GM12864 (cell line): Measurements from ENCODE around the gene IGLL5.
"Not testable (repeated sequence)": the region's sequence is repeated elsewhere in the genome, so short reads cannot be mapped to it uniquely, and the experiment has no call there.

Experiments used
- DNase-seq: peaks from one replicate; pipeline ENCODE4 v3.0.0-alpha.2; 2011; ENCODE audit warnings: low read depth
- H3K4me3 ChIP-seq: 2 replicates; pipeline ENCODE4 v1.5.1; 2011; ENCODE audit warnings: mild to moderate bottlenecking, low read depth, low read length, control low read depth
- TF ChIP-seq, protein P1 (sequence below): IDR thresholded peaks from 2 replicates; pipeline ENCODE4 v1.5.1; 2011; ENCODE audit warnings: low read depth, mild to moderate bottlenecking, moderate library complexity, low read length, control low read depth, inconsistent platforms; ENCODE audit errors: missing control alignments

IGLL5 gene

GRCh38 chr22:22893891-22894739, 6.5 kb downstream of the IGLL5 start:
- no peak for DNase-seq

DNA sequence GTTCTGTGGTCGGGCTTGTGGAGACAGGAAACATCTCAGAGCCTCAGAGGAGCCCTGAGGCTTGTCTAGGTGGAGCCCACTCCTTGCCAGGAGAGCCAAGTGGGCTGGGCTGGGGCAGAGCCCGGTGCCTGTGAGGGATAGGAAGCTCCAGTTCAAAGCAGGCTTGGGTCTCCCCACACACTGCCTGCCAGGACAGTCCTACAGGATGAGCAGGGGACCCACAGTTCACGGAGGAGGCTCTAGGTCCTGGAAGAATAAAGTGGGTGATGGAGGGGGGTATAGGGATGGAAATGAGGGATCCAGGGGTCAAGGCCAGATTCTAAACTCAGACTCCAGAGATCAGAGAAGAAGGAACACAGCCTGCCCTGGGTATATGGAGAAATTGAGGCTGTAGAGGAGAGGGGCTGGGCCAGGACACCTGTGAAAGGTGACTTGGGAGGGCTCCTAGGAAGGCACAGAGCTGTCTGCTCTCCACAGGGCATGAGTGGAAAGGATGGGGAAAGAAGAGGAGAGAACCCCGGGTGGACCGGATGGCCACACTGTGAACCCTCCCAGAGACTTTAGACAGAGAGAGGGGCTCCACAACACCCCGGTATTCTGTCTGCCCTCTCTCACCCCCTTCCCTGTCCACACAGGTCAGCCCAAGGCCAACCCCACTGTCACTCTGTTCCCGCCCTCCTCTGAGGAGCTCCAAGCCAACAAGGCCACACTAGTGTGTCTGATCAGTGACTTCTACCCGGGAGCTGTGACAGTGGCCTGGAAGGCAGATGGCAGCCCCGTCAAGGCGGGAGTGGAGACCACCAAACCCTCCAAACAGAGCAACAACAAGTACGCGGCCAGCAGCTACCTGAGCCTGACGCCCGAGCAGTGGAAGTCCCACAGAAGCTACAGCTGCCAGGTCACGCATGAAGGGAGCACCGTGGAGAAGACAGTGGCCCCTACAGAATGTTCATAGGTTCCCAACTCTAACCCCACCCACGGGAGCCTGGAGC, 7.4 kb downstream of the IGLL5 start:
- no peak for DNase-seq
- TF ChIP-seq, protein P1, sequence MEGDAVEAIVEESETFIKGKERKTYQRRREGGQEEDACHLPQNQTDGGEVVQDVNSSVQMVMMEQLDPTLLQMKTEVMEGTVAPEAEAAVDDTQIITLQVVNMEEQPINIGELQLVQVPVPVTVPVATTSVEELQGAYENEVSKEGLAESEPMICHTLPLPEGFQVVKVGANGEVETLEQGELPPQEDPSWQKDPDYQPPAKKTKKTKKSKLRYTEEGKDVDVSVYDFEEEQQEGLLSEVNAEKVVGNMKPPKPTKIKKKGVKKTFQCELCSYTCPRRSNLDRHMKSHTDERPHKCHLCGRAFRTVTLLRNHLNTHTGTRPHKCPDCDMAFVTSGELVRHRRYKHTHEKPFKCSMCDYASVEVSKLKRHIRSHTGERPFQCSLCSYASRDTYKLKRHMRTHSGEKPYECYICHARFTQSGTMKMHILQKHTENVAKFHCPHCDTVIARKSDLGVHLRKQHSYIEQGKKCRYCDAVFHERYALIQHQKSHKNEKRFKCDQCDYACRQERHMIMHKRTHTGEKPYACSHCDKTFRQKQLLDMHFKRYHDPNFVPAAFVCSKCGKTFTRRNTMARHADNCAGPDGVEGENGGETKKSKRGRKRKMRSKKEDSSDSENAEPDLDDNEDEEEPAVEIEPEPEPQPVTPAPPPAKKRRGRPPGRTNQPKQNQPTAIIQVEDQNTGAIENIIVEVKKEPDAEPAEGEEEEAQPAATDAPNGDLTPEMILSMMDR, result no peak
- H3K4me3 ChIP-seq, result no peak overlapping the region

More at GRCh38 chr22:22893891-22894739, 6.5 kb downstream of the IGLL5 start:
- TF ChIP-seq, protein P1, result no peak
- peak overlapping the region; percentile 39 for H3K4me3 ChIP-seq

DNA sequence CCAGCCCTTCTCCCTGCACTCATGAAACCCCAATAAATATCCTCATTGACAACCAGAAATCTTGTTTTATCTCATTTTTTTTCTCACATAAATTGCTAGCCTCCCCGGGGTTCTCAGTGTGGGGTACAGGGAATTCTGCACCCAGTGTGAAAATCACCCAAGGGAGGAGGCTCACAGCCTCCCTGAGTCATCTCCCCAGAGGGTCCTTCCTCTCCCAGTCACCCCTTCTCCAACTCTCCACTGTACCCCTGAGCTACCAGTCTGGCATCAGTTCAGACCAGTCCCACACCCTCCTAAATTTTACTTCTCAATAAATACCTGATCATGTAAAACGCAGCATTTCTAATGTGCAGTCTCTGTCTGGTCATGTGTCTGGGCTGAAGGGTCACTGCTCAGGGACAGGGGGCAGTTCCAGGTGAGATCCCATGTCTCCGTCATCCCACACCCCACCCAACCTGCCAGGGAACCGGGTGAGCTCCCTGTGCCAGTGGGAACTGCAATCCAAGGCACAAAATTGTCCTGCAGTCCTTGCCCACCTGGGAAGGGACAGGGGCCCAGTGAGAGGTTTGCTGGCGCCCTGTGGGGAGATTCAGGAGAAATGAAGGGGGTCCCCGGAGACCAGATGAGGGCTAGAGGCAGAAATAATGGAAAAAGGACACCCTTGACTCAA, 8.3 kb downstream of the IGLL5 start:
- TF ChIP-seq, protein P1, result no peak

DNA sequence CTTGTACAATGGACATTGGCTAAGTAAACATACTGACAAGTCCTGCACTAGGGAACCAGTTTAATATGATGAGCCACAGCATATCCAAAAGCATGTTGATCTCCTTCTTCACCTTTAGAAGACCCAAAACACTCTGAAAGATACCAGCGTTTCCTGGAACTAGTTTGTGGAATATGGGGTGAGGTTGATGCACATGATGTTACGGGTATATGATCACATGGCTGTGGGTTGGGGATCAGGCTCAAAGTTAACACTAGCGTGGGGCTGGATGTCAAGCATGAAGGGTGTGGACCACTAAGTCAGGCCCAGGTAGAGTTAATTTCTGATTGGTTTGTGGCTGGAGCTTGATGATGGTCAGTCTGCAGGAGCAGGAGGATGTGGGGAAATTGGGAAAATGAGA, 9.0 kb downstream of the IGLL5 start:
- no peak for DNase-seq
- TF ChIP-seq, protein P1, result no peak
- no peak overlapping the region for H3K4me3 ChIP-seq

More for the DNA sequence above, 8.3 kb downstream of the IGLL5 start:
- H3K4me3 ChIP-seq, result no peak overlapping the region
- DNase-seq, result no peak

- TF ChIP-seq, protein P1, result no peak
- no peak for DNase-seq
- H3K4me3 ChIP-seq, result no peak overlapping the region
Observed at GRCh38 chr22:22897091-22897490, 9.5 kb downstream of the IGLL5 start.

- no peak overlapping the region for H3K4me3 ChIP-seq
- TF ChIP-seq, protein P1, result no peak
Observed at GRCh38 chr22:22897947-22898346, 10.3 kb downstream of the IGLL5 start.

DNA sequence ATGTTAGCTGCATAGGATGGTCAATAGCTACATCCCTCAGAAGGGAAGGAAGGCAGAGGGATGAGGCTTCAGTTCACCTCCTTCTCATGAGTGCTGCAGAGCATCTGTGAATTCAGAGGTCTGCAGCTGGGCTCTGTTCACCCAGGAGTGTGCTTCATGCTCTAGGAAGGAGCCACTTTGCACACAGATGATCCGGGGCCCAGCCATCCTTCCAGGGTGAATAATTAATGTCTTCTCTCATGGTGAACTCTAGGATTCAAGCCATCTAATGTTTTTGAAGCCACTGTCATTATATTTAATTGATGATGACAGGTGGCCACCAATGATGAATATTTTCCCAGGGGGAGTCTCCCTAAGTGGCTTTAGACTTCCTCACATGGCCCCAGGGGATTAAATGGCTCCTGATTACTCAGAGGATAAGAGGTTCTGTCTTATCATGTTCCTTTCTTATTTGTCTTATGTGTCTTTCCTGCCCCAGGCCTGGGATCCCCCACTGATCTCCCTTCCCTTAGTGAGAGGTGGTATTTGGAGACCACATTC, 10.9 kb downstream of the IGLL5 start:
- not testable (repeated sequence) for DNase-seq, H3K4me3 ChIP-seq

More at GRCh38 chr22:22897947-22898346, 10.3 kb downstream of the IGLL5 start:
- no peak for DNase-seq

DNA sequence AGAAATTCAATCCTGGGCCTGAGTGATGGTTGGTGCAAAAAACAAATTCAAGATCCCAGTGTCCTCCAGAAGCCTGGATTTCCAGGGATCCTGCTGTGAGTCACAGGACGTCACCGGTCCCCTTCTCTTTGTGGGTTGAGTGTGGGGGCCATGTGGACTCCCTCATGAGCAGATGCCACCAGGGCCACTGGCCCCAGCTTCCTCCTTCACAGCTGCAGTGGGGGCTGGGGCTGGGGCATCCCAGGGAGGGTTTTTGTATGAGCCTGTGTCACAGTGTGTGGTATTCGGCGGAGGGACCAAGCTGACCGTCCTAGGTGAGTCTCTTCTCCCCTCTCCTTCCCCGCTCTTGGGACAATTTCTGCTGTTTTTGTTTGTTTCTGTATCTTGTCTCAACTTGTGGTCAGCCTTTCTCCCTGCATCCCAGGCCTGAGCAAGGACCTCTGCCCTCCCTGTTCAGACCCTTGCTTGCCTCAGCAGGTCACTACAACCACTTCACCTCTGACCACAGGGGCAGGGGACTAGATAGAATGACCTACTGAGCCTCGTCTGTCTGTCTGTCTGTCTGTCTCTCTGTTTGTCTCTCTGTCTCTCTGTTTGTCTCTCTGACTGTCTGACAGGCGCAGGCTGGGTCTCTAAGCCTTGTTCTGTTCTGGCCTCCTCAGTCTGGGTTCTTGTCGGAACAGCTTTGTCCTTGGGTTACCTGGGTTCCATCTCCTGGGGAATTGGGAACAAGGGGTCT, 11.9 kb downstream of the IGLL5 start:
- not testable (repeated sequence) for DNase-seq, H3K4me3 ChIP-seq
